Erythroblast (primary cell): ENCODE measurements around the gene FAM20A.

Experiments
- GATA1 ChIP-seq: IDR thresholded peaks from 2 replicates; pipeline ENCODE4 v1.6.1; 2011; ENCODE audit warnings: low read depth, mild to moderate bottlenecking, control low read depth, low read length, moderate library complexity
- POLR2A ChIP-seq: IDR thresholded peaks from 2 replicates; pipeline ENCODE4 v1.6.1; 2011; ENCODE audit warnings: mild to moderate bottlenecking, low read length

DNA sequence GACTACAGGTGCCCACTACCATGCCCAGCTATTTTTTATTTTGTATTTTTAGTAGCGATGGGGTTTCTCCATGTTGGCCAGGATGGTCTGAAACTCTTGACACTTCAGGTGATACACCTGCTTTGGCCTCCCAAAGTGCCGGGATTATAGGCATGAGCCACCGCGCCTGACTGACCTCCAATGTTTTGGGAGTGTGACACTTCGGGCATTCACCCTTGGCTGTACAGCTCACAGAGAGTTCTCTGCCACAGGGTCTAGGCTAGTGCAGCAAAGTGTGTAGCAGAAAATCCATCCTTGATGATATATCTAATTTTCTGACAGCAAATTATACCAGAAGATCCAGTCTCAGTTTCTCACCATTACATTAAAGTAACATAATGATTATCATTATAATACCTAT is 14.1 kb downstream of the FAM20A start:
- TF ChIP-seq POLR2A (no peak), GATA1 (no peak)
